ENCODE measurements around the gene CORT. TPM values are rescaled to one million over a fixed set of nuclear protein-coding genes. Genes with fewer than 3 reads are reported as not detected.

Gene CORT
- polyA plus RNA-seq, 1 experiment, result not detected

DNA sequence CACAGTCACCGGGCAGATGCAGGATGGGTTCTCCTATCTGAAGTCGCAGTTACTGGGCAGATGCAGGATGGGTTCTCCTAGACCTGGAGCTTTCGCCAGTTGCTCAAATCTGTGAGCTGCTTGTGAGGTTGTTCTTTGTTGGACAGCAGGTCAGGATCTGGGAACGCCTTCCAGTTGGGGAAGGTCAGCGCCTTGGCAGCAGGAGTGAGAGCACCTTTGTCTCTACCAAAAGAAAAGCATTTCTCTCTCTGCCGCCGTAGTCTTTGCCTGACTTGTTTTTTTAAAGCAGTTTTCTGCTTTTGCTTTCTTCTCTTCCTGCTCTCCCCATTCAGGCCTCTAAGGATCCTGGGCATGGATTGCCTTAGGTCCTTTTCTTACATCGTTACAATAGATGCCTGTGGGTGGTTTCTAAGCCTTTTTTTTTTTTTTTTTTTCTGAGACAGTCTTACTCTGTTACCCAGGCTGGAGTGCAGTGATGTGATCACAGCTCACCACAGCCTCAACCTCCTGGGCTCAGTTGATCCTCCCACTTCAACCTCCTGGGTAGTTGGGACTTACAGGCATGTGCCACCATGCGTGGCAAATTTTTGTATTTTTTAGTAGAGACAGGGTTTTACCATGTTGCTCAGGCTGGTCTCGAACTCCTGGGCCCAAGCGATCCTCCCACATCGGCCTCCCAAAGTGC lies 40.6 kb downstream of the CORT start:
- H3K27ac ChIP-seq (ENCODE audit: low read depth, low read length), result no peak overlapping the region
- POLR2A ChIA-PET, result no interaction called here
- no peak overlapping the region for H3K4me3 ChIP-seq (ENCODE audit: low read depth, low read length)
- CTCF ChIA-PET, result interaction anchor here (0.6 to 7.5 kb wide), 3 partner anchors 16 to 1426 kb away, joined by 7 to 89 read pairs (median 9); no protein-coding TSS in a partner anchor
- TF ChIP-seq, protein P1, sequence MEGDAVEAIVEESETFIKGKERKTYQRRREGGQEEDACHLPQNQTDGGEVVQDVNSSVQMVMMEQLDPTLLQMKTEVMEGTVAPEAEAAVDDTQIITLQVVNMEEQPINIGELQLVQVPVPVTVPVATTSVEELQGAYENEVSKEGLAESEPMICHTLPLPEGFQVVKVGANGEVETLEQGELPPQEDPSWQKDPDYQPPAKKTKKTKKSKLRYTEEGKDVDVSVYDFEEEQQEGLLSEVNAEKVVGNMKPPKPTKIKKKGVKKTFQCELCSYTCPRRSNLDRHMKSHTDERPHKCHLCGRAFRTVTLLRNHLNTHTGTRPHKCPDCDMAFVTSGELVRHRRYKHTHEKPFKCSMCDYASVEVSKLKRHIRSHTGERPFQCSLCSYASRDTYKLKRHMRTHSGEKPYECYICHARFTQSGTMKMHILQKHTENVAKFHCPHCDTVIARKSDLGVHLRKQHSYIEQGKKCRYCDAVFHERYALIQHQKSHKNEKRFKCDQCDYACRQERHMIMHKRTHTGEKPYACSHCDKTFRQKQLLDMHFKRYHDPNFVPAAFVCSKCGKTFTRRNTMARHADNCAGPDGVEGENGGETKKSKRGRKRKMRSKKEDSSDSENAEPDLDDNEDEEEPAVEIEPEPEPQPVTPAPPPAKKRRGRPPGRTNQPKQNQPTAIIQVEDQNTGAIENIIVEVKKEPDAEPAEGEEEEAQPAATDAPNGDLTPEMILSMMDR (IDR thresholded peaks at IDR 0.05; ENCODE audit: low read depth, low read length), result no peak
- H3K9me3 ChIP-seq (ENCODE audit: control insufficient read depth, insufficient read depth, low read length), result 0 out of 2 replicates have a peak, but pooled peaks cover 4% of the 10 kb centered on the region
- DNase-seq (ENCODE audit: low read depth, low spot score), result no peak
- no peaks in the 10 kb centered on the region for H3K27me3 ChIP-seq (ENCODE audit: control insufficient read depth, insufficient read depth, low read length)

DNA sequence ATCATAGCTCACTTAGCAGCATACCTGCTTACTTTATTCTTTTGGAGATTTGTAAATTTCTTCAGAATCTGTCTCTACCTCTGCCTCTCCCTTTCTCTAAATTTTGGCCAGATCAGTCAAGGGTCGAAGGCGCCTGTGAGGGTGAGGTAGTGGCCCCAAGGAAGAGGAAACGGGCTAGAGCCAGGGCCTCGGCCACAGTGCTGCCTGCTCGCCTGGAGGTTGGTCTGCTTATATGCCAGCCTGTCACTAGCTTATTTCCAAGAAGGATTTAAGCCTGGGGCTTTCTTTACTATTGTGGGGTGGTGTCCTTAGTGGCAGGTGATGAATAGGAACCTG lies 44.6 kb downstream of the CORT start:
- ChIA-PET CTCF (interaction anchor here (0.6 to 7.5 kb wide), 38 partner anchors 9 to 543 kb away, joined by 3 to 98 read pairs (median 6); partner anchors contain the start of gene CENPS), POLR2A (interaction anchor here (1.4 kb wide), 1 partner anchor 64 kb away, joined by 7 read pairs; the partner anchor contains the start of gene CENPS)
- TF ChIP-seq, protein P1 (IDR thresholded peaks at IDR 0.05; ENCODE audit: low read depth, low read length), result no peak
- Histone ChIP-seq H3K27me3 (ENCODE audit: control insufficient read depth, insufficient read depth, low read length) (no peaks in the 10 kb centered on the region), H3K9me3 (ENCODE audit: control insufficient read depth, insufficient read depth, low read length) (no peaks in the 10 kb centered on the region), H3K4me3 (ENCODE audit: low read depth, low read length) (no peak overlapping the region), H3K27ac (ENCODE audit: low read depth, low read length) (no peak overlapping the region)
- no peak for DNase-seq (ENCODE audit: low read depth, low spot score)

DNA sequence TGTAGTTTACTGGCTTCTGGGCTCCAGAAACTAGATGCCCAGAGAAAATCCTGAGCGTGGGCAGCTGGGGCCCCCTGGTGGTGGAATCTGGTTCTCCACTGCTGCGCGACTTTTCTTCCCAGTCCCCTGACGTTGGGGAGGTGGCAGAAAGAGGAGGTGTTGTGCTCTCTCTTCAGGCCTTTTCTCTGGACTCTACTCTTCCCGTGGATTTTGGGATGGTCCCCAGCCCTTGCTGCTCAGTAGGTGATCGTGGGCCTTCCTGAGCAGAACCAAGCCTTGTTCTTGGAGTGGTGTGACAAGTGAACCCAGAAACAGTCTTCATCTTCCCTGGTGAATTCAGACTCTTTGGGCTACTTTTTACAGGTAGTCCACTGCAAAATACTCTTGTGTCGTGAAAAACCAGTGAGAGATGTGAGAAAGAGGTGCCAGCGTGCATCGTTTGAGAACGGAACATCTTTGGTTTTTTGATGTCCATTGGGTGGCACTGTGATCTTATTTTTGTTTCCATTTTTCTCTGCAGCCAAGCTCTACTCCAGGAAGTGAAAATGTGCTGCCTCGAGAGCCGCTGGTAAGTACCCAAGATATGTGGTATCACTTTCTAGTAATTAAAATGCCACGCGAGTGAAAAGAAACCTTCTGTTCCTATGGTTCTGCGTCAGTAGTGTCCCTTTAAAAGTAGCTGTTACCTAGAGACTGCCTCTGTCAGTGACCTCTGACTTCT lies 45.1 kb downstream of the CORT start:
- Histone ChIP-seq H3K27ac (ENCODE audit: low read depth, low read length) (no peak overlapping the region), H3K9me3 (ENCODE audit: control insufficient read depth, insufficient read depth, low read length) (no peaks in the 10 kb centered on the region), H3K27me3 (ENCODE audit: control insufficient read depth, insufficient read depth, low read length) (no peaks in the 10 kb centered on the region), H3K4me3 (ENCODE audit: low read depth, low read length) (peak overlapping the region; percentile 27)
- TF ChIP-seq, protein P1 (IDR thresholded peaks at IDR 0.05; ENCODE audit: low read depth, low read length), result peak; percentile 94
- ChIA-PET POLR2A (interaction anchor here (0.6 to 1.4 kb wide), 2 partner anchors 65 to 180 kb away, joined by 3 to 7 read pairs; partner anchors contain the start of gene CENPS), CTCF (interaction anchor here (0.6 to 7.5 kb wide), 36 partner anchors 9 to 543 kb away, joined by 3 to 98 read pairs (median 6); partner anchors contain the start of gene CENPS)
- DNase-seq (ENCODE audit: low read depth, low spot score), result no peak

- no peak for DNase-seq (ENCODE audit: low read depth, low spot score)
- Histone ChIP-seq H3K27me3 (ENCODE audit: control insufficient read depth, insufficient read depth, low read length) (no peaks in the 10 kb centered on the region), H3K4me3 (ENCODE audit: low read depth, low read length) (no peak overlapping the region), H3K27ac (ENCODE audit: low read depth, low read length) (no peak overlapping the region), H3K9me3 (ENCODE audit: control insufficient read depth, insufficient read depth, low read length) (no peaks in the 10 kb centered on the region)
- POLR2A ChIA-PET, result interaction anchor here (0.6 to 1.4 kb wide), 2 partner anchors 65 to 179 kb away, joined by 3 to 7 read pairs; partner anchors contain the start of gene CENPS
- CTCF ChIA-PET, result interaction anchor here (0.6 to 7.5 kb wide), 23 partner anchors 10 to 518 kb away, joined by 3 to 98 read pairs (median 6); partner anchors contain the start of gene CENPS
- TF ChIP-seq, protein P1 (IDR thresholded peaks at IDR 0.05; ENCODE audit: low read depth, low read length), result no peak
Observed at GRCh38 chr1:10495475-10495817, 45.6 kb downstream of the CORT start.

Data from AG04450 (cell line).